Neuron (in vitro differentiated cells): ENCODE data around the gene LAYN.

Experiments used
- H2AFZ ChIP-seq: one replicate; pipeline ENCODE4 v1.6.1; 2013; ENCODE audit warnings: low read depth, mild to moderate bottlenecking, inconsistent platforms, low read length, moderate library complexity
- H3K27me3 ChIP-seq: one replicate; pipeline ENCODE4 v1.6.1; 2013; ENCODE audit warnings: low read length; ENCODE audit not compliant: insufficient read depth
- H3K36me3 ChIP-seq: one replicate; pipeline ENCODE4 v1.6.1; 2013; ENCODE audit warnings: low read length; ENCODE audit not compliant: insufficient read depth
- H3K4me1 ChIP-seq: one replicate; pipeline ENCODE4 v1.6.1; 2013; ENCODE audit warnings: low read length; ENCODE audit not compliant: insufficient read depth
- H3K4me3 ChIP-seq: 2 replicates; pipeline ENCODE4 v1.5.1; 2013; ENCODE audit warnings: mild to moderate bottlenecking, low read length, moderate library complexity
- H3K9me3 ChIP-seq: one replicate; pipeline ENCODE4 v1.6.1; 2013; ENCODE audit warnings: low read length

LAYN gene

GRCh38 chr11:111574373-111575225 lies 34.1 kb downstream of the LAYN start:
- Histone ChIP-seq H3K9me3 (no peaks in the 10 kb centered on the region), H3K27me3 (no peaks in the 10 kb centered on the region), H3K36me3 (no peaks in the 10 kb centered on the region), H3K4me3 (no peak overlapping the region), H3K4me1 (peaks cover 6% of the 10 kb centered on the region), H2AFZ (no peak overlapping the region)

DNA sequence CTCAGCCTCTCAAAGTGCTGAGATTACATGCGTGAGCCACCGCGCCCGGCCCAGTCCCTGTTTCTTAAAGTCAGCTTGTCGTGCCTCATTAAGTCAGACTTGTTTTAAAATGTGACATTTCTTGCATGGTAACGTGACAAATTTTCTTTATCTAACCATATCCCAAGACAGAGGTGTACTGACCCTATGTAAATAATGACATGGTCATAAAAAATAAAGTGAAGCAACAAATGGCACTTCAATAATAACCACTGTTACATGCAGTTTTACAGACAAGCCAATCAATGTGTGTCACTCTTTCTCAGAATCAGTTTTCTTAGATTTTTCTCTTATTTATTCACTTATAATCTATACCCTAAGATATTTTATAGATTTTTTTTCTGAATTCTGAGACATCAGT lies 35.2 kb downstream of the LAYN start:
- no peaks in the 10 kb centered on the region for H3K4me1 ChIP-seq
- H3K4me3 ChIP-seq = no peak overlapping the region
- peaks cover 4% of the 10 kb centered on the region for H3K27me3 ChIP-seq
- H3K9me3 ChIP-seq = no peaks in the 10 kb centered on the region
- H3K36me3 ChIP-seq = no peaks in the 10 kb centered on the region
- no peak overlapping the region for H2AFZ ChIP-seq

GRCh38 chr11:111577821-111578220 lies 37.3 kb downstream of the LAYN start:
- no peak overlapping the region for H3K4me3 ChIP-seq
- no peaks in the 10 kb centered on the region for H3K36me3 ChIP-seq
- no peaks in the 10 kb centered on the region for H3K9me3 ChIP-seq
- peaks cover 4% of the 10 kb centered on the region for H3K27me3 ChIP-seq
- no peak overlapping the region for H2AFZ ChIP-seq
- no peaks in the 10 kb centered on the region for H3K4me1 ChIP-seq

DNA sequence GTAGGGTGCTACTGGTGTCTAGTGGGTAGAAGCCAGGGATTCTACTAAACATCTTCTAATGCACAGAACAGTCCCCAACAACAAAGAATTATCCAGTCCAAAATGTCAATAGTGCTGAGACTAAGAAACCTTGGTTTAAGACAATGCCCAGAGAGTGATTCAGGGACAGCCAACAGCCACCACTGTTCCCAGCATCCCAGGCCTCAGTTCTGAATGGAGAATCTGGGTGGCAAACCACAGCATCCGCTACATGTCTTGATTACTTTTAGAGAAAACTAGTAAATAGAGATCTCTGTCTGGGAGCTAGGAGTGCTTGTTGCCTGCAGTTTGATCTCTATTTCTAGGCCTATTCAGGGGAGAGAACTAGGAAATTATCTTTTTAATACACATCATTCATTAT lies 40.8 kb downstream of the LAYN start:
- H3K4me1 ChIP-seq = no peaks in the 10 kb centered on the region
- H2AFZ ChIP-seq = no peak overlapping the region
- H3K9me3 ChIP-seq = no peaks in the 10 kb centered on the region
- peaks cover 4% of the 10 kb centered on the region for H3K27me3 ChIP-seq
- no peaks in the 10 kb centered on the region for H3K36me3 ChIP-seq
- H3K4me3 ChIP-seq = no peak overlapping the region

DNA sequence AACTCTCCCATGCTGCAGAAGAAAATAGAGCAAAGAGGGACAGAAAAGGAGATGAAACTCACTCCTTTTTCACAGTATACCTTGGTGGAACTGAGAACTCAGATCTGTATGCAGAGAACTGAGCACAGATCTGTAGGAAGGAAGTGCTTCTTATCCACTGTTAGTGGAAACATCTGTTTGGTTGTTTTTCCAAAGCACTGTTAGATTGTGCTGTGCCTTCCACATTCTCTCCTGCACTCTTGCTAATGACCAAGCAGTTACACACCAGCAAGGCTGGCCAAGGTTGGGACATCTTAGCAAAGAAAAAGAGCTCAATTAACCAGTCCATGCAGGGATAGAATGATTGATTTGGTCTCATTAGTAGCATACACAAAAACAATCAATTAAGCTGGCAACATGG lies 41.6 kb downstream of the LAYN start:
- Histone ChIP-seq H3K9me3 (no peaks in the 10 kb centered on the region), H3K36me3 (no peaks in the 10 kb centered on the region)

GRCh38 chr11:111582881-111583280 lies 42.4 kb downstream of the LAYN start:
- Histone ChIP-seq H3K36me3 (no peaks in the 10 kb centered on the region), H2AFZ (no peak overlapping the region), H3K4me3 (no peak overlapping the region), H3K9me3 (no peaks in the 10 kb centered on the region), H3K4me1 (no peaks in the 10 kb centered on the region), H3K27me3 (peaks cover 4% of the 10 kb centered on the region)

More for the DNA sequence above, 41.6 kb downstream of the LAYN start:
- Histone ChIP-seq H2AFZ (no peak overlapping the region), H3K4me1 (no peaks in the 10 kb centered on the region), H3K27me3 (peaks cover 4% of the 10 kb centered on the region), H3K4me3 (no peak overlapping the region)

GRCh38 chr11:111585371-111585770 lies 44.9 kb downstream of the LAYN start:
- H3K27me3 ChIP-seq = no peaks in the 10 kb centered on the region
- no peaks in the 10 kb centered on the region for H3K9me3 ChIP-seq
- no peaks in the 10 kb centered on the region for H3K36me3 ChIP-seq
- H3K4me1 ChIP-seq = no peaks in the 10 kb centered on the region
- no peak overlapping the region for H2AFZ ChIP-seq
- no peak overlapping the region for H3K4me3 ChIP-seq

GRCh38 chr11:111586388-111586831 lies 45.9 kb downstream of the LAYN start:
- no peaks in the 10 kb centered on the region for H3K4me1 ChIP-seq
- H3K36me3 ChIP-seq = no peaks in the 10 kb centered on the region
- H3K4me3 ChIP-seq = no peak overlapping the region

DNA sequence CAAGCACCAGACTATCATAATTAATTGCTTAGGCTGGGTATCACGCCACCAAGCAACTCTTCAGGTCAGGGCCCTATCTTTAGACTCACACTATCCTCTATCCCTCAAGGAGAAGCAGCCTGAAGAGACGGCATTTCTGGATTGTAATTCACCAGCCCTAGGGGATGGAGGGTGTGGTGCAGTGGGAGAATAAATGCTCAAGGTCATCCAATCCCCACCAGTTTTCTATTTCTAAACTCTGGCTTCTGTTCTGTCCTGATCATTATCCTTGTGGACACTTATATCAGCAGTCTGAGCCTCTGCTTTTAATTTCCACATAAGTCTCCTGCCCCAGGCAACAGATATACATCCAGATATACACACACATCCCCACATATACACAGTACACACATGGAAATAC lies 48.6 kb downstream of the LAYN start:
- H2AFZ ChIP-seq = no peak overlapping the region
- H3K27me3 ChIP-seq = peaks cover 3% of the 10 kb centered on the region
- no peaks in the 10 kb centered on the region for H3K9me3 ChIP-seq
- H3K4me3 ChIP-seq = no peak overlapping the region
- H3K4me1 ChIP-seq = no peaks in the 10 kb centered on the region
- no peaks in the 10 kb centered on the region for H3K36me3 ChIP-seq

More at GRCh38 chr11:111586388-111586831, 45.9 kb downstream of the LAYN start:
- H3K9me3 ChIP-seq = no peaks in the 10 kb centered on the region
- H2AFZ ChIP-seq = no peak overlapping the region
- H3K27me3 ChIP-seq = no peaks in the 10 kb centered on the region

DNA sequence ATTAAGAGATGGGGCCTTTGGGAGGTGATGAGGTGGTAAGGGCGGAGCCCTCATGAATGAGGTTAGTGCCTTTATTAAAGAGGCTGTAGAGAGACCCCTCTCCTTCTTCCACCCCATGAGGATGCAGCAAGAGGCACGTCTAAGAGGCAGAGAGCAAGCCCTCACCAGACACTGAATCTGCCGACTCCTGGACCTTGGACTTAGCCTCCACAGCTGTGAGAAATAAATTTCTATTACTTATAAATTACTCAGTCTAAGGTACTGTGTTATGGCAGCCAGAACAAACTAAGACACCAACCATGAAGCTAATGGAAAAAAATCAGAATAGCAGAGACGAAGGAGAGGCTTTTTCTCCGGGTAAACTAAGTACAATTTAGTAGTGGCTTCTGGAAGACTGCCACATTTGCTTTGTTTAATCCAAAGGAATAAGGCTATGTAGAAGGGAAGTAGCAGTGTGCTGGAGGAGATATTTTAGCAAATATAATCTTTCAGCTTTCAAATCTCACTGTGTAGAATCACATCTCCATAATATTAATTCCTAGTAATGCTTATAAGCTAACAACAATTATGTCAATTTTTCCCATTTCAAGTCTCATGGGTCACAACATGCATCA lies 49.5 kb downstream of the LAYN start:
- H3K9me3 ChIP-seq = no peaks in the 10 kb centered on the region
- no peaks in the 10 kb centered on the region for H3K4me1 ChIP-seq
- H3K27me3 ChIP-seq = peaks cover 3% of the 10 kb centered on the region
- no peak overlapping the region for H2AFZ ChIP-seq
- H3K36me3 ChIP-seq = no peaks in the 10 kb centered on the region
- H3K4me3 ChIP-seq = no peak overlapping the region

DNA sequence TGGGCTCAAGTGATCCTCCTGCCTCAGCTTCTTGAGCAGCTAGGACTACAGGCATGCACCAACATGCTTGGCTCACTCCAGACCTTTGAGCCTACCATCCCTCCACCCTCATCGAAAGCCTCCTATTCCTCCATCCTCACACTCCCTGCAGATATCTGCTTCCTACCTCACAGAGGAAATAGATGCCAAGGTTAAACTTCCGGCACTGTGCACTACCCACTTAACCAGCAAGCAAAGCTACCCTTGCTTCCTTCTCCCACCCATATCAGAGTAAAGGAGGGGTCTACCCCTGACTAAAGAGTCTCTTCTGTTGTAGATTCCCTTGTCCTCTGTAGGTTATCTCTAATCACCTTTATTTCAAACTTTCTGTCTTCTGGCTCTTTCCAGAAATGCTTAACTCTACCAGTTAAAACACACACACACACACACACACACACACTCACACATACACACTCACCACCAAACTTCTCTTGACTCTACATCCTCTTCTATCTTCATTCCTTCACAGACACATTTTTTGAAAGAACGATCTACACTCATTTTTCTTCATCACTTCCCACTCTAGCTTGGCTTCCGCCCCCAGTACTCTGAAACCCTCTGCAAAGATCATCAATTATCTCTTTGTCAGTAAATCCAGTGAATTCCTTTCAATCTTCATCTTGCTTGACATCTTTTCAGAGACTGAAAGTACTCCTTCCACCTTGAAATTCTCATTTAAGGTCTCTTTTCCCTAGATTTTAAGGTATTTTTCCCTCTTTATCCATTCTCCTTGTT lies 50.9 kb downstream of the LAYN start:
- Histone ChIP-seq H3K9me3 (no peaks in the 10 kb centered on the region), H3K4me1 (no peaks in the 10 kb centered on the region), H3K27me3 (peaks cover 3% of the 10 kb centered on the region), H3K4me3 (no peak overlapping the region), H2AFZ (no peak overlapping the region), H3K36me3 (no peaks in the 10 kb centered on the region)

- no peak overlapping the region for H2AFZ ChIP-seq
- no peak overlapping the region for H3K4me3 ChIP-seq
- H3K27me3 ChIP-seq = peaks cover 3% of the 10 kb centered on the region
- H3K36me3 ChIP-seq = no peaks in the 10 kb centered on the region
- no peaks in the 10 kb centered on the region for H3K9me3 ChIP-seq
- no peaks in the 10 kb centered on the region for H3K4me1 ChIP-seq
These were observed 52.0 kb downstream of the LAYN start for GRCh38 chr11:111592491-111592890.

- Histone ChIP-seq H3K4me3 (no peak overlapping the region), H3K36me3 (no peaks in the 10 kb centered on the region), H3K4me1 (no peaks in the 10 kb centered on the region), H3K27me3 (peaks cover 3% of the 10 kb centered on the region), H3K9me3 (no peaks in the 10 kb centered on the region), H2AFZ (no peak overlapping the region)
These were observed 55.8 kb downstream of the LAYN start for GRCh38 chr11:111596319-111596718.
